Activated CD8-positive, alpha-beta memory T cell treated with anti-CD3 and anti-CD28 coated beads for 1 hour (primary cell): Measurements from ENCODE around the gene TSEN2.
"Not testable (repeated sequence)": the region's sequence is repeated elsewhere in the genome, so short reads cannot be mapped to it uniquely, and the experiment has no call there.

Experiments used
- DNase-seq, 2 donors: peaks; one replicate each; pipeline ENCODE4 v3.0.0-alpha.2; 2020; ENCODE audit warnings: low read depth in 1 of 2; ENCODE audit errors: extremely low read depth in 1 of 2

TSEN2 gene

DNA sequence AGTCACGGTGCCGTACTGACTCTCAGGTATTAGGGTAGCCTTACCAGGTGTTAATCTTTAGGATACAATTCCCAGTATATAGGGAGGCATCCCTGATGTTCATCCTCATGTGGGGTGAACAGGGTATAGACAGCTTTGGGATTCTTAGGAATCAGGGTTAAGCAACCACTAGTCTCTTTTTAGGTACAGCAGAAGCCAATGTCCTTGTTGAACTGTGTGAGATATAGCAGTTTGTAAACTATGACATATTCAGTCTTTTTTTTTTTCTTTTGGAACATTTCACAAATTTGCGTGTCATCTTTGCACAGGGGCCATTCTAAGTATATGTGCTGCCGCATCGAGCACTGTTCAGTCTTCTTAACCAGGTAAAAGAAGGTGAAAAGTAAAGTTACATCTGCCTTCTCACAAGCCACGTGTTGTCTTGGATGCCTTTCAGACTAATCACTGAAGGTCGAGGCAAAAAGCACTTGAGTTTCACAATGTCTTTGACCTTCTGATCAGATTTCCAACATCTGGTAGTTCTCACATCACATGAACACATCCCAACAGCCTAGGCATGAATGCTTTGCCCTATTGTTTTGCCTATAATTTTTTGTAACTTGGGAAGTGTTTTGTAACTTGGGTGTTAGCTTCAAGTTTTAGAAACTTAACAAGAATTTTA, 17.2 kb downstream of the TSEN2 start:
- no peak for DNase-seq

DNA sequence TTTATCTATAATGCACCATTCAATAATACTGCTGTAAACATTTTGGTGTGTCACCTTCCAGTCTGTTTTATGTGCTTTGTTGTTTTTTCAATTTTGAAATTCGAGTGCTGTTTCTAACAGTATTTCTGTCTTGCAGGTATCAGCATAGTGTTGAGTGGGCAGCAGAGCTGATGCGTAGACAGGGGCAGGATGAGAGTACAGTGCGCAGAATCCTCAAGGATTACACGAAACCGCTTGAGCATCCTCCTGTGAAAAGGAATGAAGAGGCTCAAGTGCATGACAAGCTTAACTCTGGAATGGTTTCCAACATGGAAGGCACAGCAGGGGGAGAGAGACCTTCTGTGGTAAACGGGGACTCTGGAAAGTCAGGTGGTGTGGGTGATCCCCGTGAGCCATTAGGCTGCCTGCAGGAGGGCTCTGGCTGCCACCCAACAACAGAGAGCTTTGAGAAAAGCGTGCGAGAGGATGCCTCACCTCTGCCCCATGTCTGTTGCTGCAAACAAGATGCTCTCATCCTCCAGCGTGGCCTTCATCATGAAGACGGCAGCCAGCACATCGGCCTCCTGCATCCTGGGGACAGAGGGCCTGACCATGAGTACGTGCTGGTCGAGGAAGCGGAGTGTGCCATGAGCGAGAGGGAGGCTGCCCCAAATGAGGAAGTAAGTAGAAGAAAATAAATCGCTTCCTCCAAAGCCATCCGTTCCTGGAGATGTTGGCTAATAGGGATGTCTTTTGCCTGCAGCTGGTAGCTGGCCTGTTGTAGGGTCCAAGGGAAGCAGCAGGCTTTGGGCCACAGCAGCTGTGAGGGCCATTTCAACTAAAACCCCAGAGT, 19.1 kb downstream of the TSEN2 start:
- no peak for DNase-seq

DNA sequence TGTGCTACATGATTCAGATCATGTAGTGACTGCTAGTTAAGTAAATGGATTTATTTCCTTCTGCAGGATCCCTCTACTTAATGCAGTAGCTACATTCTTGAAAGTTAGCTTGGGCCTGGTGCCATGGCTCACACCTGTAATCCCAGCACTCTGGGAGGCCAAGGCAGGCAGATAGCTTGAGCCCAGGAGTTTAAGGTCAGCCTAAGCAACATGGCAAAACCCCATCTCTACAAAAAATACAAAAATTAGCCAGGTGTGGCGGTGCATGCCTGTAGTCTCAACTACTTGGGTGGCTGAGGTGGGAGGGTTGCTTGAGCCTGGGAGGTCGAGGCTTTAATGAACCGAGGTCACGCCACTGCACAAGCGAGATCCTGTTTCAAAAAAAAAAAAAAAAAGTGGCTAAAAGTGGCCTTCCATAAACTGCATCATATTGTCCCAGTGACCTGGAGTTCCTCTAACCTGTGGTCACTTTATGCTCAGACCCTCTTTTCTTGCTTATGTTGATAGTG, 22.0 kb downstream of the TSEN2 start:
- no peak for DNase-seq

DNA sequence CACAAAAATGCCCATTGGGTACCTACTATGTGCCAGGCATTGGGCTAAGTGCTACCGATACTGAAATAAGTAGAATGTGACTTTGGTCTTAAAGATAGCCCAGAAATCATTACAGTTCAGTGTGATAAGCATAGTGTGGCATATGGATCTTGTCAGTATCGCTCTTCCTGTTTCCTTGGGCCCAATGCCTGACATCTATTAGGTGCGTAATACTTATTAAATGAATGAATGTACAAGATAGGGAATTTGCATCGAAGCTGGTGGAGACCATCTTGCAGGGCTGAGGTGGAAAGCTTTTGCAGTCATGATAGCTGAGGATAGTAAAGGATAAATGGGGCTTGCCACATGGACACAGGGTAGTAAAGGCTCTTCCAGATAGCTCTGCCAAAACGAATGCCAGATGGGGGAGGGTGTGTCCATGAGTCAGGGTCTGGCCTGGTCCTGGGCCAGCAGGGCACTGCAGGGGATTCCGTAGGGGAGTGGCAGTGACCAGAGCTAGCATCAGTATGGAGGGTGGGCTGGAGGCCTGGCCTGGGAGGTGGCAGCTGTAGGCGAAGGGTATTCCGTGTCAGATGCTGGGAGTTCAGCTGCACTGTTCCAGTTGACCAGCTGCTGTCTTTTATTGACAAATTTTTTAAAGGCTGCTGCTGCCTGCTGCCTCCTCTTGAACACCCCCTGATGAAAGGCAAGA, 23.5 kb downstream of the TSEN2 start:
- DNase-seq = no peak

DNA sequence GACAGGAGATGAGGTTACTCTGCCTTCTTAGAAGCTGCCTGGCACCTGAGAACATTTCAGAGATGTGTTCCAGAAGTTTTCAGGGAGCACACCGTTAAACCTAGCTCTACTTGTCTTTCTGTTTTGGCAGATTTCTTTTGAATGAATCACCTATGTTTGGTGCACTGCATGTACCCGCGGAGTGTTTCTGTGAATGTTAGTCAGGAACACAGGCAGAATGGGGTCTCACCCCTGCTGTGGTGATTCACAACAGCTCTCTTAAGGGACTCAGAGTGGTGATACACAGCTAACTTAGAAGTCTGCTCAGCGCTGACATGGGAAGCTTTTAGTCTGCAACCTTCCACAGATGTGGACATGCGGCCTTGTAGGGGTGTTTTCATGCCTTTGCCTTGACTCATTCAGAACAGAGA, 24.0 kb downstream of the TSEN2 start:
- DNase-seq = no peak

DNA sequence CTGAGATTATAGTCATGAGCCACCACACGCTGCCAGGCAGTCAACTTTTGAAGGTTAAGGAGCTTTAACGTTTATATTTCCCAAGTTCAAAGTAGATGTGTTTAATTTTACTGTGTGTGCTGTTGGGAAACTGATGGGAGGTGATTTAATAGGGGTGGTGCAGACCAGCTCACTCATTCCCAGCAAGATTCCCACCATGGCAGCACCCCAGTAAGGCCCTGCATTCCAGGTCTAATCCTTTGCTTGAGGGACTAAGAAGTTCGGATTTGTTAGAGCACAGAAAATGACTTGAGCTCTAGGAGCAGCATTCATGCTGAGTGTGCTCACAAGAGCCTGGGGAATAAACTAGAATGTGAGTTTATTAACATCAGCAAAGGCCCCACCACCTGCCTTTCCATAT, 25.2 kb downstream of the TSEN2 start:
- DNase-seq = no peak

DNA sequence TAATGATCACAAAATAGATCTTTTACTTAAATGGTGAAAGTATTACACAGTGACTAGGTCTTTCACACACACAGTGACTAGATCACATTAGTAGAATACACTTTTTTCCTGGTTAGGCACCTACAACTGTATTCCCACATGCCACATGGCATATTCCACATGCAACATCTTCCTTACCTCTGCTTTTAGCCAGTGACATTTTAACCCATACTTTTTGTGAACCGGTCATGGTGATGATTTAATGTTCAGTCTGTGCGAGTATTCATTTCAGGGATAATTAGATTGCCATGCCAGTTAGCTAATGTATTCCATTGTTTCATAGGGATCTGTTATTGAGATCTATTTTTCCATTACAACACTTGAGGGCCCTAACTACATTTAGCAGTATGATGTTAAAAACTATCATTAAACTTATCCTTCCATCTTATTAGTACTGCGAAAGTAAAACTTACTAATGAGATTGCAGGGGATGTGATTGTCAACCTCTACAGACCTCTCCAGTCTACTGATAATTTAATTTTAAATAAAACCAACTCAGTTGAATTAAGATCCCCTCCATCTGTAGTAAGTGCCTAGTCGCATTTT, 28.3 kb downstream of the TSEN2 start:
- no peak for DNase-seq

DNA sequence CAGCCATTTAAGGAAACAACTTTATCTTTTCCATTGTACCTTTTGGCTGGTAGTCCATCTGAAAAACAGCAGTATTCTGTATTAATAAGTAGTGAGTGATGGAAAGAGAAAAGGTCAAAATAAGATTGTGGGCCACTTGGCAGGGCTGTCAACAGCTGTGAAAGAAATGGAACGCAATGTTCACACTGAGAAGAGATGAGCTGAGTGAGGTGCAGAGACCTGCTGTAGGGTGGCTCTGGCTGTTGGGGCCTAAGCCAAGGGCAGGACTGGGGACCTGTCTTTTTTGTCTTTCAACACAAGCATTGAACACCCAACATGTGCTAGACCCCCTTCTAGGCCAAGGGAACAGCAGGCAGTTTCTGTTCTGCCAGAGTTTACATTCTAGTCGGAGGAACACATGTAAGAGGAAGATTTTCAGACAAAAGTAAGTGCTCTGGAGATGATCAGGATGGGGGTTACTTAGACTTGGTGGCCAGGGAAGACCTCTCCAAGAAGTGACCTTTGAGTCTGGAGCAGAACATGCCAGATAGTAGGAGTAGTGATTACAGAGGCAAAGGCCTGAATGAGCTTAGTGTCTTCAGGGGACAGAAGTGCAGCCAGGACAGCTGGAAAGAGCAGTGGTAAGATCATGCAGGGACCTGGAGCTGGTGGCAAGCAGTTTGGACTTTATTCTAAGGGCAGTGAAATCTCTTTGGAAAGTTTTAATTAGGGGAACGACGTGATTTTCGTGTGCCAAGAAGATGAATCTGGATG, 29.6 kb downstream of the TSEN2 start:
- no peak for DNase-seq

DNA sequence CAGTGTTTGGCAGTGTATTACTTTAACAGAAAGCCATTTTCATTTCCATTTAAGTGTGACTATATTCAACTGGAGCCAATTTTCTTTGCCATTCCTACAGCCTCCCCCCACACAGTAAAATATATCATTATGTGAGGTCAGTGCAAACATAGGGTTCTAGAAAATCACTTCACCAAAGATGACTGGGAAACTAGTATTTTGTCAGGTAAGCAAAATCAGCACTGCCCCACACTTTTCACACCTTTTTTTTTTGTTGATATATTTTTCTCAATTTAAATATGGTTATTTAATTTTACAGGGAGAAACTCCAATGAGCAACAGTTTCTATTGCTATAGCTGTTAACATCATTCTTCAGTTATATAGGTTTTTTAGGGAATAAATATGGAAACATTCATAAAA, 31.4 kb downstream of the TSEN2 start:
- DNase-seq = no peak

DNA sequence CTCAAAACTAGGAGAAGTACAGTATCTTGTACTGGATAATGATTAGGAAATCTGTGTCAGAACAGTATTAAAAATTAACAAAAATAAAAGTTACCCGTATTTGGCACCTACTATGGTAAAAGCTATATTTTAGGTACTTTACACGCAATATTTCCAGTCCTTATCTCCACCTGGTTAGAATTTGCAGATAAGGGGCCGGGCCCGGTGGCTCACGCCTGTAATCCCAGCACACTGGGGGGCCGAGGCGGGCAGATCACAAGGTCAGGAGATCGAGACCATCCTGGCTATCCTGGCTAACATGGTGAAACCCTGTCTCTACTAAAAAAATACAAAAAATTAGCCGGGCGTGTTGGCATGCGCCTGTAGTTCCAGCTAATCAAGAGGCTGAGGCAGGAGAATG, 32.6 kb downstream of the TSEN2 start:
- no peak for DNase-seq

DNA sequence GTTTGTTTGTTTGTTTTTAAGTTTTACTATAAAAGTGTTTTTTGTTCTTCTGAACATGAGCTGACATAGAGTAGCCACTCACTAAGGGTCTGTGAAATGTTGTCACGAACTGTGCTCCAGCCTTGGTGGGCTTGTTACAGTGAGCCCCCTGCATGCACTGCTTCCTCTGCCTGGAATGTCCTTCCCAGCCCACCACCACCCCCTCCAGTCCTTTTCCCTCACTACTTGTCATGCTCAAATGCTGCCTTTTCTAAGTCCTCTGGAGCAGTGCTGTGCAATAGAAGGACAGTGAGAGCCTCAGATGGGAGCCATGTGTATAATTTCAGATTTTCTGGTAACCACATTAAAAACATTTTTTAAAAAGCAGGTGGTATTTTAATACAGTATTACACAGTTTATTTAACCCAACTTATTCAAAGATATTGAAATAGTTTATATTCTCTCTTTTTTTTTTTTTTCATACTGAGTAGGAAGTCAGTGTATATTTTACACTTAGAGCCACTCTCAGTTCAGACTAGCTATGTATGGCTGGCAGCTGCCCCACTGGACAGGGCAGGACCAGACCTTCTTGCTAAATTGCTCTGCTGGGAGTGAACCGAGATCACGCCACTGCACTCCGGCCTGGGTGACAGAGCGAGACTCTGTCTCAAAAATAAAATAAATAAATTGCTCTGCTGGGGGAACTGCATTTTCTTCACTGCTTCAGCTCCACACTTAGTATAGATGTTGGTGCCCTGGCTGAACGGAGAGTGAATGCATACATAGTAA, 34.2 kb downstream of the TSEN2 start:
- no peak for DNase-seq

DNA sequence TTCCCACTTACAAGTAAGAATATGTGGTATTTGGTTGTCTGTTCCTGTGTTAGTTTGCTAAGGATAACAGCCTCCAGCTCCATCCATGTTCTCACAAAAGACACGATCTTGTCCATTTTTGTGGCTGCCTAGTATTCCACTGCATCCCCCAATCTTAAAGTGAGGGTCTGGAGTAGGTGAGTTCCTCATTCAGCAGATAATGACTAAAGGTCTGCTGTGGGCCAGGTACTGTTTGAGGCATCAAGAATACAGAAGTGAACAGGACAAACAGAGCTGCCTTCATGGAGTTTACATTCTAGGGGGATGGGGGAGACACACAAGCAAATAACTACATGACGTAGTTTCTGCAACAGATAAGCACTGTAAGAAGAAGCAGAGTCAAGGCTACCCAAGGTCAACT, 36.7 kb downstream of the TSEN2 start:
- DNase-seq = no peak

DNA sequence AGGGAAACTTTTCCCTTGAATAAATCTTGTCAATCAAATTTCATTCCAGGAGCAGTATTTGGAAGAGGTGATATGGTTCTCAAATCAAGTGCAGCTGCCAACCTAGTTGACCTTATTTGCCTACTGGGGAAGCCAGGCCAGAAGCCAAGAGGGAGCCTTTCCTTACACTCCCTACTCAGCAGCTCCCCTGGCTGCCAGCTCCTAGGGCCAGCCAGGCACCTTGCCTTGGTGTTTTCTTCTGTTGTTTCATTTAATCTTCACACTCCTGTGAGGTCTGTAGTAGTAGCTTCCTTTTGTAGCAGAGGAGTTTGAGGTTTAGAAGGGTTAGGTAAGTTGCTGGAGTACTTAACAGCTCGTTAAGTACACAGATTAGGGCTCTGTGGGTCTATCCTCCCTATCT, 38.4 kb downstream of the TSEN2 start:
- no peak for DNase-seq

DNA sequence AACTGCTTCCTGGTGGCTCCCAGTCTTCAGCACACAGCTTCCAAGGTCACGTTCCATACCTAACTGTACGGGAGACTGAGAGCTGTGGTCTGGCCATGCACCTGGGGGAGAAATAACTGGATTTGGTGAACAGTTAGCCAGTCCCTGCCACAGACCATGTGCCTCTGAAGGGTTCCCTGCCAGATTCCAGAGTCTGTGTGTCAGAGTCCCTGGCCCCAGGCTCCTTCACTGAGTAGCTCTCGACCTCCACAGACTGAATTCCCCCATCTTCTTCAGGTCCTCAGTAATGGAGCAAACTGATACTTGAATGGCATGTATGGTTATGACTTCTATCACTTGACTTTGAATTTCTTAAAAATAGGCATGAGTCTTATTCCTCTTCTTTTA, 43.5 kb downstream of the TSEN2 start:
- DNase-seq = no peak

DNA sequence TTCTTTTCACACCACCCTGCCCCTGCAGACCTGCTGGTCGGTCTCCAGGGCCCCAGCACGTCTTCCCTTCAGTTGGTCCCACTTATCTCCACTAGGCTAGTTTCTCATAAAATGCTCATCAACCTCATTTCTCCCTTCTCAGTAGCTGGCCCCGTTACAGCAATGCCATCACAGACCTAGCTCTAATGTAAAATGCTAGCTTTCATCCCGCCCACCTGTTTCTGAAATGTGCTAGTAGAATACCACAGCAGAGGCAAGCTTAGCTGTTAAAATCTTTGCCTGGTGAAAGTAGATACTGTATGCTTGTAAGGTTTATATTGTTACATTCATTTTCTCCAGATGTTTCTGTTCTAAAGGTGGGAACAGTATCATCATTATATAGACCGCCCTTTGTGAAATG, 47.9 kb downstream of the TSEN2 start:
- no peak for DNase-seq

DNA sequence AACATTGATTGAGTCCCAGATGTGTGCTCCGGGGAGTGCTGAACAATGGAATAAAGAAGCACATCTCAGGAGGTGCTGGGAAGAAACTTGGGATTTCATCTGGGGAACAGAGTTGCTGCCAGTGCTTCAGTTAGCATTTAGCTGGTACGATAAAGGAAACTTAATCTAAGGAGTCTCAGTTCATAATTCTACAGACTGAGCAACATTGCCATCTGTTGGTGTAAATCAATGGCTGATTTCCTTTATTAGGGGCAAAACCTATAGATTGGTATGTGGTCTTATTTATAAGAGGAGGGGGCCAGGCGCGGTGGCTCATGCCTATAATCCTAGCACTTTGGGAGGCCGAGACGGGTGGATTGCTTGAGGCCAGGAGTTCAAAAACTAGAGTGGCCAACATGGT, 52.1 kb downstream of the TSEN2 start:
- DNase-seq = no peak

DNA sequence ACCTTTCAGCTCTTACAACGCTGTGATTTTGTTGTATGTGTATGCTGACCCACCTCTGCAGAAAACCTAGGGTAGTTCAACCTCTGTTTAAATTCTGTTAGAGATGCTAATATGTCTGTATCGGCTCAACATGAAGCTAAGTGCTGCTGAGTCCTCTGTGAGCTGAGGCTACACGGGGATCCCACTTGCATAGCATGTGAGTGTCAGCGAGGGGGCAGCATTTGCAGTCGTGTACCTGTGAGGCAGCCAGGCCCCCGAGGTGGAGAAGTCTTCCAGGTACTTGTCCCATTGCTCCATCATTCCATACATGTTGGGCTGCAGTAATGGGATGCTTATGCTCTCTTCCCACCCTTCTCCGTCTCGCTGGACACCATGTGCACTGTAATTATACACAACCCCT, 57.3 kb downstream of the TSEN2 start:
- DNase-seq = no peak

DNA sequence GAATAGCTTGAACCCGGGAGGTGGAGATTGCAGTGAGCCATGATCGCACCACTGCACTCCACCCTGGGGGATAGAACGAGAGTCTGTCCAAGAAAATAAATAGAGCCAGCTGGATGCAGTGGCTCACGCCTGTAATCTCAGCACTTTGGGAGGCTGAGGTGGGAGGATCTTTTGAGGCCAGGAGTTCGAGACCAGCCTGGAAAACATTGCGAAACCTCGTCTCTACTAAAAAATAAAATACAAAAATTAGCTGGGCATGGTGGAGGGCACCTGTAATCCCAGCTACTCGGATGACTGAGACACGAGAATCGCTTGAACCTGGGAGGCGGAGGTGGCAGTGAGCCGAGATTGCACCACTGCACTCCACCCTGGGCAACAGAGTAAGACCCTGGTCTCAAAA, 59.2 kb downstream of the TSEN2 start:
- DNase-seq = not testable (repeated sequence)

DNA sequence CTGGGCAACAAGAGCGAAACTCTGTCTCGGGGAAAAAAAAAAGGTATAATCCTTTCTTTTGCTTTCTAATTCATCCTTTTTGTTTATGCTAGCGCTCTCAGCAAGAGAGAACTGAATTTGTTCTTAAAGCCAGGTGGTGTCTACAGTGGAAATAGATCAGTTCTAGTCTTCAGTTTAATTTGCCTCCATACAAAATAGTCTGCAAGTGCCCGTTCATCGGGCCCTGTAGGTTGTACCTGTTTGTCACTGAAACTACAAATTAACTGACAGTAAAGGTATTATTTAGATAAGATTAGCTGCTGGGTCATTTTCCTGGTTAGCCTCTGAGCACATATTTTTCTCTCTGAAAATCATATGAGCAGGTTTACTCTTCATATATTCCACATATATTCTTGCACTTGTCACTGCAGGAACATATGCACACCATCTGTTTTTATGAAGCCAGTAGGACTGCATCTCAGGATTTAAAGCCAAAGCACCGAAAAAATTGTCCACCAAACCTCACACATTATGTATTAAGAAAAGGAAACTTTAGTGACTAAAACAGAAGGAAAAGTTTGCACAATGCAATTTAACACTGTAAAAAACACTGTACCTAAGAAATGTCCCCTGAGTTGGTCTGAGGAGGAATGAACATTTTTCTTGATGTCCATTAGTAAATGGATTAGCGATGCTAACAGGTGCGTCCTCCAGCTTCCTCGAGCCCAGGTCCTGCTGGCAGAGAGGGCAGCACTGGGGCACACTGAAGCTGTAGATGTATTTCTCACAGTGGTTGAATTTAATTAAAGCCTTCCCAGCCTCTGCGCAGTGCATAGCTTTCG, 60.6 kb downstream of the TSEN2 start:
- no peak for DNase-seq
